GM18861 (cell line): ENCODE results near the gene PNMA8C.
"Not testable (repeated sequence)": the region's sequence is repeated elsewhere in the genome, so short reads cannot be mapped to it uniquely, and the experiment has no call there.

ENCODE experiments used
- ATAC-seq: cut with Tn5 transposase; IDR thresholded peaks from one replicate; pipeline ENCODE4 v1.9.1; 2021; ENCODE audit not compliant: unreplicated experiment

Gene PNMA8C

GRCh38 chr19:46390866-46391265 lies 37.9 kb downstream of the PNMA8C start:
- ATAC-seq, result no peak

- no peak for ATAC-seq
These were observed 38.4 kb downstream of the PNMA8C start for GRCh38 chr19:46390121-46390858.

GRCh38 chr19:46388311-46389095 lies 40.2 kb downstream of the PNMA8C start:
- no peak for ATAC-seq

GRCh38 chr19:46387713-46388130 lies 41.0 kb downstream of the PNMA8C start:
- ATAC-seq, result no peak

- no peak for ATAC-seq
These were observed 41.6 kb downstream of the PNMA8C start for GRCh38 chr19:46386996-46387712.

GRCh38 chr19:46386151-46386550 lies 42.6 kb downstream of the PNMA8C start:
- ATAC-seq, result no peak

- ATAC-seq, result no peak
These were observed 43.1 kb downstream of the PNMA8C start for GRCh38 chr19:46385636-46386035.

- no peak for ATAC-seq
These were observed 44.3 kb downstream of the PNMA8C start for GRCh38 chr19:46384396-46384795.

GRCh38 chr19:46383846-46384245 lies 44.9 kb downstream of the PNMA8C start:
- no peak for ATAC-seq

GRCh38 chr19:46383171-46383815 lies 45.4 kb downstream of the PNMA8C start:
- ATAC-seq, result no peak

- no peak for ATAC-seq
These were observed 46.9 kb downstream of the PNMA8C start for GRCh38 chr19:46381756-46382345.

GRCh38 chr19:46381346-46381745 lies 47.4 kb downstream of the PNMA8C start:
- ATAC-seq, result no peak

- no peak for ATAC-seq
These were observed 48.0 kb downstream of the PNMA8C start for GRCh38 chr19:46380690-46381089.

- no peak for ATAC-seq
These were observed 50.5 kb downstream of the PNMA8C start for GRCh38 chr19:46378268-46378667.

- ATAC-seq, result no peak
These were observed 52.2 kb downstream of the PNMA8C start for GRCh38 chr19:46376241-46377153.

- not testable (repeated sequence) for ATAC-seq
These were observed 53.2 kb downstream of the PNMA8C start for GRCh38 chr19:46375476-46376067.
